Epithelial cell of esophagus (primary cell): ENCODE results near the gene CDCA8.

Source experiments
- DNase-seq: peaks from one replicate; pipeline ENCODE4 v3.0.0; 2010; ENCODE audit warnings: low read depth
- H3K4me3 ChIP-seq: 2 replicates; pipeline ENCODE4 v1.5.1; 2011; ENCODE audit warnings: mild to moderate bottlenecking, low read length, control low read depth
- CTCF ChIP-seq: IDR thresholded peaks from 2 replicates; pipeline ENCODE4 v1.5.1; 2011; ENCODE audit warnings: low read depth, mild to moderate bottlenecking, low read length, control low read depth, inconsistent platforms; ENCODE audit not compliant: insufficient read depth; ENCODE audit errors: missing control alignments

The CDCA8 gene

GRCh38 chr1:37714689-37715088 lies 22.4 kb downstream of the CDCA8 start:
- TF ChIP-seq CTCF: no peak
- no peak for DNase-seq
- no peak overlapping the region for H3K4me3 ChIP-seq

GRCh38 chr1:37716321-37716720 lies 24.0 kb downstream of the CDCA8 start:
- TF ChIP-seq CTCF: no peak
- no peak overlapping the region for H3K4me3 ChIP-seq

GRCh38 chr1:37717631-37718030 lies 25.3 kb downstream of the CDCA8 start:
- DNase-seq: no peak
- no peak for TF ChIP-seq CTCF
- no peak overlapping the region for H3K4me3 ChIP-seq

More at GRCh38 chr1:37716321-37716720, 24.0 kb downstream of the CDCA8 start:
- DNase-seq: no peak

GRCh38 chr1:37718181-37718900 lies 26.0 kb downstream of the CDCA8 start:
- no peak overlapping the region for H3K4me3 ChIP-seq
- TF ChIP-seq CTCF: no peak
- no peak for DNase-seq

- H3K4me3 ChIP-seq: no peak overlapping the region
- no peak for TF ChIP-seq CTCF
- DNase-seq: peak; percentile 86
These were observed 26.7 kb downstream of the CDCA8 start for GRCh38 chr1:37718901-37719571.

- no peak for DNase-seq
- H3K4me3 ChIP-seq: no peak overlapping the region
- TF ChIP-seq CTCF: no peak
These were observed 27.4 kb downstream of the CDCA8 start for GRCh38 chr1:37719572-37720195.
